SK-N-SH treated with all-trans-retinoic acid at 6 μM for 48 hours (cell line): ENCODE data around the gene LRMDA.

Experiments used
- ATAC-seq: fragments of 200-7000 bp; cut with Tn5 transposase; 3 replicates; pipeline ENCODE4 v1.9.1; 2020; ENCODE audit warnings: mild to moderate bottlenecking, moderate library complexity
- ARNTL ChIP-seq: fragments of 450-650 bp; formaldehyde crosslinking; IDR thresholded peaks from 2 replicates; pipeline ENCODE4 v1.5.0; 2020; ENCODE audit warnings: low read depth, mild to moderate bottlenecking, moderate library complexity, borderline replicate concordance
- BACH2 ChIP-seq: fragments of 250-450 bp; sonication (Bioruptor Pico); IDR thresholded peaks from 2 replicates; pipeline ENCODE4 v1.9.0; 2021; ENCODE audit warnings: mild to moderate bottlenecking, borderline replicate concordance
- CREB5 ChIP-seq: fragments of 250-450 bp; sonication (Bioruptor Pico); IDR thresholded peaks from 2 replicates; pipeline ENCODE4 v1.5.1; 2020; ENCODE audit warnings: low read depth, mild to moderate bottlenecking, moderate library complexity
- CSDC2 ChIP-seq: fragments of 250-450 bp; sonication (Bioruptor Pico); IDR thresholded peaks from 2 replicates; pipeline ENCODE4 v1.5.0; 2020; ENCODE audit warnings: mild to moderate bottlenecking, moderate library complexity
- CSRNP3 ChIP-seq: fragments of 250-450 bp; sonication (Bioruptor Pico); IDR thresholded peaks from 2 replicates; pipeline ENCODE4 v1.5.1; 2021; ENCODE audit warnings: mild to moderate bottlenecking, moderate library complexity
- ESRRG ChIP-seq: fragments of 250-450 bp; sonication (Bioruptor Pico); IDR thresholded peaks from 2 replicates; pipeline ENCODE4 v1.6.1; 2021; ENCODE audit warnings: mild to moderate bottlenecking
- GLIS3 ChIP-seq: fragments of 250-450 bp; sonication (Bioruptor Pico); IDR thresholded peaks from 2 replicates; pipeline ENCODE4 v1.5.0; 2020; ENCODE audit warnings: mild to moderate bottlenecking, moderate library complexity
- ISL1 ChIP-seq: fragments of 250-450 bp; sonication (Bioruptor Pico); IDR thresholded peaks from 2 replicates; pipeline ENCODE4 v2.1.2; 2022; ENCODE audit warnings: mild to moderate bottlenecking, moderate library complexity
- OSR1 ChIP-seq: fragments of 250-450 bp; sonication (Bioruptor Pico); IDR thresholded peaks from 2 replicates; pipeline ENCODE4 v1.8.0; 2022; ENCODE audit warnings: moderate library complexity, mild to moderate bottlenecking, inconsistent platforms
- PATZ1 ChIP-seq: fragments of 250-450 bp; sonication (Bioruptor Pico); IDR thresholded peaks from 2 replicates; pipeline ENCODE4 v1.8.0; 2020; ENCODE audit warnings: mild to moderate bottlenecking, moderate library complexity, borderline replicate concordance
- POU6F1 ChIP-seq: fragments of 250-450 bp; sonication (Bioruptor Pico); IDR thresholded peaks from 2 replicates; pipeline ENCODE4 v1.8.0; 2021; ENCODE audit warnings: low read depth, mild to moderate bottlenecking, moderate library complexity, borderline replicate concordance
- PPARA ChIP-seq: fragments of 250-450 bp; sonication (Bioruptor Pico); IDR thresholded peaks from 2 replicates; pipeline ENCODE4 v1.5.0; 2020; ENCODE audit warnings: mild to moderate bottlenecking, borderline replicate concordance
- RARB ChIP-seq: fragments of 250-450 bp; sonication (Bioruptor Pico); IDR thresholded peaks from 2 replicates; pipeline ENCODE4 v1.8.0; 2021; ENCODE audit warnings: mild to moderate bottlenecking, moderate library complexity
- SNAI2 ChIP-seq: fragments of 250-450 bp; sonication (Bioruptor Pico); IDR thresholded peaks from 2 replicates; pipeline ENCODE4 v1.5.0; 2020; ENCODE audit warnings: mild to moderate bottlenecking, moderate library complexity
- TCF4 ChIP-seq: fragments of 250-450 bp; sonication (Bioruptor Pico); IDR thresholded peaks from 2 replicates; pipeline ENCODE4 v1.8.0; 2021; ENCODE audit warnings: mild to moderate bottlenecking, moderate library complexity, borderline replicate concordance
- TOX ChIP-seq: fragments of 250-450 bp; sonication (Bioruptor Pico); IDR thresholded peaks from 2 replicates; pipeline ENCODE4 v1.8.0; 2021; ENCODE audit warnings: mild to moderate bottlenecking, moderate library complexity, borderline replicate concordance
- TSHZ2 ChIP-seq: fragments of 250-450 bp; sonication (Bioruptor Pico); IDR thresholded peaks from 2 replicates; pipeline ENCODE4 v1.5.0; 2020; ENCODE audit warnings: mild to moderate bottlenecking, moderate library complexity
- ZC3H10 ChIP-seq: fragments of 250-450 bp; sonication (Bioruptor Pico); IDR thresholded peaks from 2 replicates; pipeline ENCODE4 v1.5.1; 2021; ENCODE audit warnings: mild to moderate bottlenecking, moderate library complexity
- ZFP3 ChIP-seq: fragments of 250-450 bp; sonication (Bioruptor Pico); IDR thresholded peaks from 2 replicates; pipeline ENCODE4 v1.5.0; 2020; ENCODE audit warnings: mild to moderate bottlenecking, moderate library complexity
- ZFP30 ChIP-seq: fragments of 450-650 bp; formaldehyde crosslinking; IDR thresholded peaks from 2 replicates; pipeline ENCODE4 v1.5.0; 2022; ENCODE audit warnings: mild to moderate bottlenecking, moderate library complexity
- ZNF565 ChIP-seq: fragments of 450-650 bp; formaldehyde crosslinking; conservative IDR thresholded peaks from 2 replicates; pipeline ENCODE4 v1.5.0; 2020; ENCODE audit warnings: low read depth, mild to moderate bottlenecking, moderate library complexity
- ZNF70 ChIP-seq: fragments of 450-650 bp; formaldehyde crosslinking; IDR thresholded peaks from 2 replicates; pipeline ENCODE4 v1.5.0; 2020; ENCODE audit warnings: mild to moderate bottlenecking, moderate library complexity
- ZNF8 ChIP-seq: fragments of 450-650 bp; formaldehyde crosslinking; IDR thresholded peaks from 2 replicates; pipeline ENCODE4 v1.5.0; 2020; ENCODE audit warnings: mild to moderate bottlenecking, moderate library complexity

LRMDA gene

GRCh38 chr10:76017733-76018433 lies 586.5 kb downstream of the LRMDA start:
- no peak for ATAC-seq
- no peak for TF ChIP-seq PATZ1 (CRISPR knock-in tag)
- no peak for TF ChIP-seq PPARA (CRISPR knock-in tag)
- no peak for TF ChIP-seq GLIS3 (CRISPR knock-in tag)
- TF ChIP-seq TOX: no peak
- TF ChIP-seq ZNF70 (CRISPR knock-in tag): no peak
- no peak for TF ChIP-seq CREB5 (CRISPR knock-in tag)
- no peak for TF ChIP-seq ESRRG (CRISPR knock-in tag)
- no peak for TF ChIP-seq ZFP30 (CRISPR knock-in tag)
- no peak for TF ChIP-seq ZNF565 (CRISPR knock-in tag)
- no peak for TF ChIP-seq ISL1
- no peak for TF ChIP-seq TSHZ2

GRCh38 chr10:76020630-76021029 lies 589.2 kb downstream of the LRMDA start:
- no peak for TF ChIP-seq BACH2
- TF ChIP-seq CSDC2 (CRISPR knock-in tag): no peak
- no peak for ATAC-seq

- ATAC-seq: no peak
- no peak for TF ChIP-seq ZNF8 (CRISPR knock-in tag)
- no peak for TF ChIP-seq POU6F1 (CRISPR knock-in tag)
- no peak for TF ChIP-seq ISL1
- TF ChIP-seq CREB5 (CRISPR knock-in tag): no peak
- TF ChIP-seq SNAI2 (CRISPR knock-in tag): no peak
- TF ChIP-seq PPARA (CRISPR knock-in tag): no peak
- no peak for TF ChIP-seq ESRRG (CRISPR knock-in tag)
- TF ChIP-seq ZFP30 (CRISPR knock-in tag): no peak
- no peak for TF ChIP-seq GLIS3 (CRISPR knock-in tag)
- no peak for TF ChIP-seq ZNF70 (CRISPR knock-in tag)
- no peak for TF ChIP-seq TOX
- no peak for TF ChIP-seq ARNTL (CRISPR knock-in tag)
- no peak for TF ChIP-seq RARB
- no peak for TF ChIP-seq ZC3H10 (CRISPR knock-in tag)
- TF ChIP-seq CSRNP3 (CRISPR knock-in tag): no peak
- no peak for TF ChIP-seq ZNF565 (CRISPR knock-in tag)
- TF ChIP-seq OSR1 (CRISPR knock-in tag): no peak
- TF ChIP-seq TCF4 (CRISPR knock-in tag): no peak
- TF ChIP-seq ZFP3: no peak
- TF ChIP-seq, all 23 proteins: peak for 0
Observed at GRCh38 chr10:76021398-76021797, 590.0 kb downstream of the LRMDA start.
